HUDEP-2 (cell line): Measurements from ENCODE around the gene MUSK.
A peak's percentile ranks its signal among the peaks of the same experiment; 100 is the strongest.
"Not testable (repeated sequence)": the region's sequence is repeated elsewhere in the genome, so short reads cannot be mapped to it uniquely, and the experiment has no call there.

Source experiments
- DNase-seq, 76 experiments: peaks; one replicate each; lab custom pipeline; 2025; ENCODE audit not compliant: unreplicated experiment in 76 of 76; lab: John Stamatoyannopoulos, UW

The MUSK gene

DNA sequence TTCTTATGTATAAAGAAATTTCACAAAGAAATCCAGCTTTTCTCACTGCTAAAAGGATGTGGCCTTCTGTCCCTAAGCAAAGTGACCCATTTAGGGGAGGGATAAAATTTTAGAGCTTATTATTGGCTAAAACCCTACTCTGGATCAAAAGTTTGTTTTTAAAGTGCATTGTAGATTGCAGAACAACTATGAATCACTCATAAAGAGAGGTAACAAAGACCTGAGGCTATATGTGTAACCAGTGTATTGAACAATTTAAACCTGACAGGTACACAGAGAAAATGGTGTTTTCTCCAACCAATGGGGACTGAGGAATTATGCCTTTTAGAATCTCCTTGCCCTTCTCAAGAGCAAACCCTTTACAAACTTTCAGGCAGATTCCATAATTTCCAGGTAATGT, 86.6 kb downstream of the MUSK start:
- no peak for DNase-seq

DNA sequence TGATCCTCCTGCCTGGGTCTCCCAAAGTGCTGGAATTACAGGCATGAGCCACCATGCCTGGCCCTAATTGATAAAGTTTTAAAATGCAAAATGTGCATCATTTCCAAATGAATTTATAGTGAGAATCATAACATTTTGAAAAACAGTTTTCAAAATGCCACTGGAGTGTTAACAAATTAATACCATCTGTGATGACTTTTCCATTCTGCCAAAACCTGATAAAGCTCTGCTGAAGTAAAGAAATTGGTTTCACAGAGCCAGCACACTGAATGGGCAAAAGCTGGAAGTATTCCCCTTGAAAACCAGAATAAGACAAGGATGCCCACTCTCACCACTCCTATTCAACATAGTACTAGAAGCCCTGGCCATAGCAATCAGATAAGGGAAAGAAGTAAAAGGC, 89.6 kb downstream of the MUSK start:
- no peak for DNase-seq

DNA sequence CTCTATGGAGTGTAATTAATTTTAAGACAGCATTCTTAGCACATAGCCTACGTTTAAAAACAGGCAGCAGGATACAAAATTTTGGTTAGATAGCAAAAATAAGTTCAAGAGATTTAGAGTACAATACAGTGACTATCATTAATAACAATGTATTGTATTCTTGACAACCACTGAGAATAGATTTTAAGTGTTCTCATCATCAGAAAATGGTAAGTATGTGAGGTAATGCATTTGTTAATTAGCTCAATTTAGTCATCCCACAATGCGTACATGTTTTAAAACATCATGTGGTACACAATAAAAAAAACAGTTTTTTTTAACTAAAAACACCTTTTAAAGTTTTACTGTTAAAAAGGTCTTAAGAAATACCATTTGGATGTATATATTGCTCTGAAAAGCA, 94.2 kb downstream of the MUSK start:
- no peak for DNase-seq

DNA sequence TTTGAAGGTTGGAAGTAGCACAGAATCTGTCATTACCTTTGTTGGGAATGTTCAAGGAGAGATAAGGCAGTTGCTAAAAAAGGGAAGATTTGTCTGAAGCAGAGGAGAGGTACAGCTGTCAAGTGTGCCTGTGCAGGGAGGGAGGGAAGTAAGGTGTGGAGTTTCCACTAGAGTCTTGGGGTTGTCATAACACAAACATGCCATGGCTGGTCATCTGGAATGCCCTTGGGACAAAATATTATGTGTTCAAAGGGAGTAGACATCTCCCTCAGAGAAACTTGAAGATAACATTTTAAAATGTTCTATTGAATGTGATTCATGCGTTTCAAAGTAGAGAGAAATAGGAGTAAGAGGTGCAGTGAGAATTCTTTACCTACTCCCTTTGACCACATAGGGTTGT, 95.0 kb downstream of the MUSK start:
- no peak for DNase-seq

DNA sequence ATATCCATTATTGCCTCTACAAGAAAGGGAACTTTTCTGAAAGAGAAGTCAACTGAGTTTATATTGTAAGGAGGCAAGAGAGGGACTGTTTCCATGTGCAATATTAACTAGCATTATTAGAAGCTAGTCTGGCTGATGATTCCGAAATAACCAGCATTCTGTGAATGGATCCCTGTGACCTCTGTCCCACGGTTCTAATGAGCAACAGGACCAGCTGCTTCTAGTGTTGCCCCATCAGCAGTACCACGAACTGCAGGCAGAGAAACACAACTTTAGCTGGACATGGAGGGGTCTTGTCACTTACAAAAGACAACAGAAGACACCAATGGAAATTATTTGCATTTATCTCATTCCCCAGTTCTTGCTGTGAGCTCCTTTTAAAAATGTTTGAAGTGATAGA, 95.4 kb downstream of the MUSK start:
- DNase-seq: no peak

DNA sequence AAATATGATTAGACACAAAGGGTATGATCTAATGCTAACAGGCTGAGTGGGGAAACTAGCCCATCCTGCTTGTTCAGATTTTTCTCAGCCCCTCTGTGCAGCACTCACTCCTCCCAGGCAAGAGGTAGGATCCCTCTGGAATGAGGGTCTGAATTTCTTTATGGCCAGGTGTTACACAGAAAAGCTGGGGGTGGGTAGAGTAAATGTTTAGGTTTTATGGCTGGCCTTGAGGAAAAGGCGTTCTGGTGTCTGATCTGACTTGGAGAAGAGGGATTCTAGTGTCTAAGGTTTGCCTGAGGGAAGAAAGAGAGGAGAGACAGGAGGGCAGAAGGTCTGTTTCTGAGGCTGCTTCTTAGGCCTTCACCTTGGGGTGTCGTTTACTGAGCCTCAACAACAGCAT, 97.3 kb downstream of the MUSK start:
- DNase-seq: no peak

DNA sequence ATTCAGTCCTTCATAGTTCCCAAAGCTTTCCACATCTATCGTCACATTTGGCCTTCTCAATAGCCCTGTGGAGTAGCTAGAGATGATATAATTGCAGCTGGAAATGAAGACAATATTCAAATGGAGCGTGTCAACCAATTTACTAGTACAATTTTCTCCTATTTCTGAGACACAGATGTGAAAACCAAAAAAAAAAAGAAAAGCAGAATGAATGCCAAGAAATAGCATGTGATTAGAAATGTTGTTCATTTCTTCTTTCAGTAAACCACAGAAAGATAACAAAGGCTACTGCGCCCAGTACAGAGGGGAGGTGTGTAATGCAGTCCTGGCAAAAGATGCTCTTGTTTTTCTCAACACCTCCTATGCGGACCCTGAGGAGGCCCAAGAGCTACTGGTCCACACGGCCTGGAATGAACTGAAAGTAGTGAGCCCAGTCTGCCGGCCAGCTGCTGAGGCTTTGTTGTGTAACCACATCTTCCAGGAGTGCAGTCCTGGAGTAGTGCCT, 99.0 kb downstream of the MUSK start:
- peak in 2 of 76 experiments; percentile 0 to 3 for DNase-seq

DNA sequence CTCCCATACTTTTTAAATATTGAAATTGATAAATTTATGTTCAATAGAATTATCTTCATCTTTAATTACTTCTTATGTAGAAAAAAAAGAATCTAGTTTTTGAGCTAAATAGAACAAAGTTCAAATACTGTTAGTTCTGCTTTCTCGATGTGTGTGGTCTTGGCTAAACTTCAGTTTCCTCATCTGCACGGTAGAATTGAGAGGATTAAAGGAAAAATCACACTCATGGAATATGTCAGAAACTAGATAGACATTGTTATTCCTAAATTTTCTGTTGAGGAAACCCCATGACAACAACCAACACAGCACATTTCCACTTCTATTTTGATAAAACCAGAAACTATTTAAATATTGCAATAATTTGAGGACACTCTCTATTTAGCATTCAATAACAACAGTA, 100.3 kb downstream of the MUSK start:
- no peak for DNase-seq

DNA sequence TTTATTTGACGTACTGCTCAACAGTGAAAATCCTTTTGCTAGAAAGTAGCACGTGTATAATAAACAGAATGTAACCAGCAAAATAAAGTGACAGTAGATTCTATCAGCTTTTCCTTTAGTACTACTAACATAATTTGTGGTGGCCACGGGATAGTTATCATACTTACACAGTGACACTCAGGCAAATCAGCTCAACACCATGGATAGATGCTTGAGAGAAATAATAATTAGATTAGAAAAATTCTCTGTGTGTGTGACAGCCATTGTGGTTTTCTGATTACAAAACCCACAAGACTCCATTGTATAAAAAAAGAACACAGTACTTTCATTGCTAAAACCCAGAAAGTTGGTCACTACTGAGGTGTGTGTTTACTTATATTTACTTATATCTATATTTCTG, 101.1 kb downstream of the MUSK start:
- DNase-seq: peak in 3 of 76 experiments; percentile 0 to 2 (median 1)

DNA sequence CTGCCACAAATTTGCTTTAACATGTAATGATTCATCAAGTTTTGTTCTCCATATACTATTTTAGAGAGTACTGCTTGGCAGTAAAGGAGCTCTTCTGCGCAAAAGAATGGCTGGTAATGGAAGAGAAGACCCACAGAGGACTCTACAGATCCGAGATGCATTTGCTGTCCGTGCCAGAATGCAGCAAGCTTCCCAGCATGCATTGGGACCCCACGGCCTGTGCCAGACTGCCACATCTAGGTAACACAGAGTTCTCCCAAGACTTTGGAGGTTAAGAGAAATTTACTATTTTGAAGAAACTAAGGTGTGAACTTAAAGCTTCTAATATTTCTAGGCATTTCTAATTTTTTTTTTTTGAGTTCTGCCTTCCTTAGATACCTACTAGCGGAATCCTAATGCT, 107.1 kb downstream of the MUSK start:
- DNase-seq: no peak

DNA sequence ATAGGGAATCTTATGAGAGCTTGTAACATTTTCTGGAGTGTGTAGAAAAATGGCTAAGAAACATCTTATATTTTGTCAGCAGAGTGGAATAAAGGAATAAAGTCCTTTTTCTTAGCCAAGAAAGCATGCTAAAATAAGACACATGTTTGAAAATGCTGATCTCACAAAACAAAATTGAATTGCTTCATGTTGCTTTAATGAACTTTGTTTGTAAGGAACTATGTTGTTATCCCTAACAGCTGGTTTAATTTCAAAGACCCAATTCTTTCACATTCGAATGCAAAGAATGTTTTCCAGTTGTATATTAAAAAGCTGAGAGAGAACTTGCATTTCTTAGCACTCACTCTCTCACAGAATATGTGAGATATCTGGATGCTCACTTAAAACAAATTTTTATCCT, 107.6 kb downstream of the MUSK start:
- DNase-seq: no peak

DNA sequence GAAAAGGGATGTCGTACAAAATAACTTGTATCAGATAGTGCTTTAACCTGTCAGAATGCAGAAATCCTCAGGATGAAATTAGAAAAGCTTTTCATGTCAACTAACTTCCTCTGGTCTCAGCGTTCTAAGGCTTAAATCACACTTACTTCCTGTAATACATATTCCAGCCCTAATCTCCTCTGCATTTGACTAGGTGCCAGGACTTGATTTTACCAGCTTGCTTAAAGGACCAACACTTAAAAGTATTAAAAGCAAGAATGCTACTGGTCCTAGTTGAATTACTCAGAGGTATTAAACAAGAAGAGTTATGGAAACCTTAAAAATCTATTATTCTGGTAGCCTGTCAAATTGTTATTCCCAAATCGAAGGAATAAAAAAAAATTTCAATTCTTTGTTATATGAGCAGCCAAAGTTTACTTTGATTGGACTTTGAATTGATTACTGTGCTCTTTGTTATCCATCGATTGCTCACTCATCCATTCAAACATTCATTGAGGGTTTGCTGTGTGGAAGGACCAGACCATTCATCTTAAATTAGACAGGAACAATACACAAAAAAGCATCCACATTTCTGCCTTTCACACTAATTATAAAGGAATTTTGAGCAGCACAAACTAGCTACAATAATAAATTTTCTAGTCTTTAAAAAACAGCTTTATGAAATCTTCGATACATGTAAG, 108.7 kb downstream of the MUSK start:
- DNase-seq: no peak

DNA sequence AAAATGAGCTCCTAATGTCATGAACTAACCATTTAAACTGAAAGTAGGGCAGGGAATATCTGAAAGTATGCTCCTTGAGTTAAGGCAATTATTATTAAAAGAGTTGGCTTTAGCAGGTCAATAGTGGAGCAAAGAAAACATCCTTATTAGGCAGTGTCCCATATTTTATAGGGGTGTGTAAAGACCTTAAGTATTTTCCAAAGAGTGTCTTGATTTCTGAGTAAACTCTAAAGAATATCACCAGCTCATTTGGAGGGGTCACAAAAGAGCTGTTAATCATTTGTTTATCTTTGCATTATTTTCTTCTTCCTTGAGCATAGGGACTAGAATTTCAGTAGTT, 109.3 kb downstream of the MUSK start:
- no peak for DNase-seq

DNA sequence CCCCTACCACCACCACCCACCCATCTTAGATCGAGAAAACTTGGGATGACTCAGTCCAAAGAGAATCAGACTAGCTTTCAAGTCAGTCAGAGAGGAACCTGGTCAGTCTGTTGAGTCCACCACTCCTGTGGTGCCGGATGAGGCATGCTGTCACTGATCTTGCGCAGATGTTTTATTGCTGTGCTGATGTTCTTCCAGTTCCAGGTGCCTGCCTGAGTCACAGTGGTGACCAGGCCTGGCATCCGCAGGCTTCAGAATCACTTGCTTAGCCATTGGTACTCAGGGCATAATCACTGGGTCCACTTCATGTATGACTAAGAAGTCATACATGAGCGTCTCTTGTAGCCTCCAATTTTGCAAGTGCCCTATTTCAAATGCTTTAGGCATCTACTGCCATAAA, 114.1 kb downstream of the MUSK start:
- no peak for DNase-seq

DNA sequence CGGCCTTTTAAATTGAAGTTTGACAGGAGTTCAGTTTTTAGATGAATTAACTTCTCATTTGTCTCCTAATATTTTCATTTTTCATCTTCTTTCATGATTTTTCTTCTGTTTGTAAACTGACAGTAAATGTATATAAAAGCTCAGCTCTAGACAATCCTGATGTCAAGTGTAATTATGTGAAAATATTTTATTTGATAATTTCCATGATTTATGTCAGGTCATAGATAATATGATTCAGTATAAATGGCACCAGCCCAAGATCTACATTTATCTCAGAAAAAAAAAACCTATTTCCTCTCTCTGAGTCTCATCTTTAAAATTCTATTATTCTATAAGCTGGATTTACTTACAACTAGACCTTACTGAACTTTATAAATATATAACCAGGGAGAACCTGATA, 115.7 kb downstream of the MUSK start:
- DNase-seq: no peak

DNA sequence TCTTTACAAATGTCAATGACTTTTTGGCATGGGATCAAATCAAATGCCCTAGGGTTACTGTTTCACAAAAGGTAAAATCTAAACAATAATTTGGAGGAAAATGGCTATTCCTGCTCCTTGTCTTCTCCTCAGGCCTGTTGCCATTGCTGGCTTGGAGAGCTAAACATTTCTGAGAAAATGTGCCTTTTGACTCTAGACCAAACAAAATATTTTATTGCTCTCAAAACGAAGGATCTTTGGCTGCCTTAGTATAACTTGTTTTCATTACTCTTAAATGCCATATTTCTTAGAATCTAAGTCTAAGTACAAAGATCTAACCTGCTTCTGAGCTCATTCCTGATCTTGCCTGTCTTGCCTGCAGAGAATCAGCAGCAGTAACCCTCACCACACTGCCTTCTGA, 116.6 kb downstream of the MUSK start:
- no peak for DNase-seq

DNA sequence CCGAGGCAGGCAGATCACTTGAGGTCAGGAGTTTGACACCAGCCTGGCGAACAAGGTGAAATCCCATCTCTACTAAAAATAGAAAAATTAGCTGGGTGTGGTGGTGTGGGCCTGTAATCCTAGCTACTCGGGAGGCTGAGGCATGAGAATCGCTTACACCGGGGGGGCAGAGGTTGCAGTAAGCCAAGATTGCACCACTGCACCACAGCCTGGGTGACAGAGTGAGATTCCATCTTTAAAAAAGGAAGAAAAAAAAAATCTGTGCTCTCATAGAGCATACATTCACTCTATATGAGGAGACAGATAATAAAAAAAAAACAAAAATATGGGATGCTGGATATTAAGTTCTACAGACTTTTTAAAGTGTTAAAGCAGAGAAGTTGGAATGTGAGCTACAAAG, 119.8 kb downstream of the MUSK start:
- DNase-seq: not testable (repeated sequence)

DNA sequence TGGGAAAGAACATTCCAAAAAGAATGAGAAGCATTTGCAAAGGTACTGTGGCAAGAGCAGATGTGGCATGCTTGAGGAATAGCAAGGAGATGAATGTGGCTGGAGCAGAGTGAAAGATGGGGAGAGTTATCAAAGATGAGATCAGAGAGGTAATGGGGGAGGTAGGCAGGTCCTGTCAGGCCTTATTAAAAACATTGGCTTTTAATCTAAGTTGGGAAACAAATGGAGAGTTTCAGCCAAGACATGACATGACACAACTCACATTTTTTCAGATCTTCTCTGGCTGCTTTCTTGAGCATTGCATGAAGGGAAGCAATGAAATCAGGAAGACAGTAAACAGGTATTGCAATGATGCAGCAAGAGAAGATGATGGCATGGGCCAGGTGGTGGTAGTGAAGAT, 120.3 kb downstream of the MUSK start:
- no peak for DNase-seq

DNA sequence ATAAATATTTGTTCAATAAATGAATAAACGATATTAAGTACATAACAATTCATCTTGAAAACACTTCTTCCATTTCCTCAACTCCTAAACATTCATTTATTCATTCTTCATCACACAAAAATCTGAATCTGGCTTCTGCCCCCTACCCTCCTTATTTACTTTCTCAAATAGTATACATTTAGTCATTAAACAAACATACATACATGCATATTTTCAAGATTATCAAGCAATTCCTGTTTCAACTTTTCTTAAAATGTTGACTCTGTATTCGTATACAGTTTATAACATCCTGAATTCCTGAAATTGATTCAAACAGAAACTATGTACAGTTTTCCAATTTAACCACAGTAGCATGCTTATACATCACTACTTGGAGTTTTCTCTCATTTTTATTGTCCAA, 129.0 kb downstream of the MUSK start:
- no peak for DNase-seq

DNA sequence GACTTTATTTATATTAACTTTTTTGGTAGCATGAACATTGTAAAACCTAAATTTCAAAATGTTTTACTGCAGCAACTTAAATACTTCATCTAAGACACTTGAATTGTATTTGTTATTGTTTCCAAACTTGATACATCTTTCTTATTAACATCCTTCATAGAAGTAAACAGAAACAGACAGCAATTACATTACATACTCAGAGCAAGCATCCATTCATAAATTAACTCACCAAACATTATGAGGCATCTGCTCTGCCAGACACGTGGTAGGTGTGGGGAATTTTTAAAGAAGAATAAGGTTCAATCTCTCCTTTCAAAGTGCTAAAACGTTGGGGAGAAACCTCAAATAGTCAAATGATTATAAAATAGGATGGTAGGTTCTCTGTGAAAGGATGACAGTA, 130.8 kb downstream of the MUSK start:
- DNase-seq: no peak

DNA sequence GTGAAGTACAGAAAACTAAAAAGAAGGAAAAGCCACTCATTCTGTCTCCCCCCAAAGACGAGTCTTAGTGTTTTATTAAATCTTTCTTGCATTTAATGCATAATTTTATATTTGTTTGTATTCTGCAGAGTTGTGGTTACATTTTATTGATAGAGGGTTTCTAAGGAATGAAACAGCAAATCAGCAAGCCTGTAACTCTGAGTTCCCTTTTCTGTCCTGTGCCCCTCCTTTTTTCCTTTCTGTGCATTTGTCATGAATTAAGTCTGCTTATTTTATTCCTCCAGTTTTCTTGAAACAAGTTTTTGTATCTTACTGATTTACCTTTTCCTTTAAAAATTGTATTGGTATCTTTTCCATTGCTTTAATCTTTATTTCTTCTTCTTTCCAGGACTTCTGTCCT, 132.8 kb downstream of the MUSK start:
- DNase-seq: no peak

DNA sequence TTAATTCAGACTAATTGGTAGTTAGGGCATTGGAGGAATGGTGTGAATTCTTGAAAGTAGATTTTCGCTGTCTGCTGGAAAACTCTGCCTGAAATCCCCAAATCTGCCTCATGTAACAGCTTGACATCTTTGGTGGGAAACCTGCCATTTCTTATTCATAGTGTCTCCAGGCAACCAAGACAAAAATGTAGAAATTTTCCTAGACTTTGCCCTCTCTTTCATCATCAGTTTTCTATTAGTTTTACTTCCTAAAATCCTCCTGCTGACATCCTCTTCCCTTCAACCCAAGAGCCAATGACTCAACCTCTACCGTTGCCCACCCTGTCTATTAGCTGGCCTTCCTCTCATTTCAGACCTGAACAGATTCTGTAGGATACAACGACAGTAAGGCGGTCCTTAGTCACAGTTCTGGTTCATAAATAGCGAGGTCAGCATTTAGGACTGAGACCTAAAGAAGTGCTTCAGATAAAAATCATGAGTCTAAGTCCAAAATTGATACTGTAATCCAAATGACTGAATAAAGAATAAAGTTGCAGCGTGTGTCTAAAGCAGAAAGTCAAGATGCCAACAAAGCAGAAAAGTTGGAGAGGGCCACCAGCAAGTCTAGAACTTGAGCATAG, 133.9 kb downstream of the MUSK start:
- DNase-seq: no peak
